Panc1 (cell line): ENCODE data around the gene C19orf44. TPM values are rescaled to one million over a fixed set of nuclear protein-coding genes. Genes with fewer than 3 reads are reported as not detected.

ENCODE experiments used
- ATAC-seq: fragments of 200-7000 bp; cut with Tn5 transposase; 2 replicates; pipeline ENCODE4 v1.9.1; 2020; ENCODE audit warnings: mild to moderate bottlenecking, moderate library complexity
- BruUV-seq: library from RNA; stranded (reverse); fragments of 400-500 nt; replicated peaks from 2 replicates; lab custom pipeline; 2021; lab: Mats Ljungman, UMichigan
- CTCF ChIA-PET: fragments of 300-600 bp; sonication (Branson Sonifier 250); formaldehyde crosslinking; loops from one replicate; lab custom pipeline; 2022; ENCODE audit warnings: antibody characterized with exemption; lab: Charles Lee
- POLR2A ChIA-PET: fragments of 300-600 bp; sonication (Branson Sonifier 250); formaldehyde crosslinking; loops from one replicate; lab custom pipeline; 2022; ENCODE audit warnings: antibody characterized with exemption; lab: Charles Lee
- DNase-seq: peaks from one replicate; pipeline ENCODE4 v3.0.0-alpha.2; 2010; ENCODE audit warnings: low read depth, low spot score
- H3K27ac ChIP-seq: 2 replicates; pipeline ENCODE4 v1.5.1; 2011; ENCODE audit warnings: mild to moderate bottlenecking, low read length, inconsistent platforms
- H3K27me3 ChIP-seq: fragments of 200-500 bp; sonication (Bioruptor generic); 2 replicates; pipeline ENCODE4 v1.6.0; 2014; ENCODE audit warnings: low read length, inconsistent platforms; ENCODE audit not compliant: control insufficient read depth, insufficient read depth
- H3K36me3 ChIP-seq: fragments of 200-500 bp; sonication (Bioruptor generic); 2 replicates; pipeline ENCODE4 v1.5.1; 2014; ENCODE audit warnings: inconsistent platforms, mild to moderate bottlenecking, low read length, moderate library complexity; ENCODE audit not compliant: control insufficient read depth, insufficient read depth
- H3K4me1 ChIP-seq: 2 replicates; pipeline ENCODE4 v1.5.1; 2011; ENCODE audit warnings: inconsistent platforms, mild to moderate bottlenecking, low read length, moderate library complexity; ENCODE audit not compliant: control insufficient read depth, insufficient read depth
- H3K4me3 ChIP-seq, 2 experiments: 2 replicates each; pipeline ENCODE4 v1.5.1; 2011 to 2012; ENCODE audit warnings: low read depth in 2 of 2, low read length in 2 of 2, mild to moderate bottlenecking in 2 of 2, inconsistent platforms in 1 of 2, moderate library complexity in 1 of 2
- H3K9me3 ChIP-seq: fragments of 200-500 bp; sonication (Bioruptor generic); 2 replicates; pipeline ENCODE4 v1.5.1; 2014; ENCODE audit warnings: low read depth, mild to moderate bottlenecking, inconsistent platforms, low read length, moderate library complexity; ENCODE audit not compliant: control insufficient read depth, insufficient read depth
- CTCF ChIP-seq: fragments of 450-650 bp; IDR thresholded peaks from 2 replicates; pipeline ENCODE4 v1.5.1; 2017; ENCODE audit warnings: mild to moderate bottlenecking
- POLR2AphosphoS5 ChIP-seq: IDR thresholded peaks from 2 replicates; pipeline ENCODE4 v1.6.1; 2012; ENCODE audit warnings: mild to moderate bottlenecking, low read depth, low read length, moderate library complexity
- REST ChIP-seq, 2 experiments: IDR thresholded peaks; 2 replicates each; pipeline ENCODE4 v1.6.1; 2011 to 2012; ENCODE audit warnings: low read depth in 2 of 2, control low read depth in 1 of 2, low read length in 1 of 2, mild to moderate bottlenecking in 1 of 2, moderate library complexity in 1 of 2; ENCODE audit not compliant: insufficient read depth in 1 of 2
- SIN3A ChIP-seq: IDR thresholded peaks from 2 replicates; pipeline ENCODE4 v1.6.1; 2012; ENCODE audit warnings: low read depth, mild to moderate bottlenecking, low read length, moderate library complexity, borderline replicate concordance; ENCODE audit not compliant: insufficient read depth
- TCF7L2 ChIP-seq: IDR thresholded peaks from 2 replicates; pipeline ENCODE4 v1.6.1; 2011; ENCODE audit warnings: mild to moderate bottlenecking, low read depth, low read length, inconsistent platforms
- in situ Hi-C: cut with HindIII; loops from 2 replicates; pipeline ENCODE4 v1.10.0; 2016; ENCODE audit warnings: low sequenced_read_pairs, low pct_unique_long_range_greater_than_20kb
- intact Hi-C: fragments of 100-400 bp; cut with micrococcal nuclease; formaldehyde crosslinking; loops from one replicate; pipeline ENCODE4 v1.10.0; 2022; ENCODE audit not compliant: unreplicated experiment
- total RNA-seq: library from RNA; stranded (reverse); gene quantifications from one replicate; pipeline ENCODE4 v1.2.1, GENCODE V29; 2021; ENCODE audit not compliant: unreplicated experiment

Gene C19orf44
- total RNA-seq, 1 experiment from 2014 or later: 4.4 TPM

GRCh38 chr19:16521715-16522289 lies 25.6 kb downstream of the C19orf44 start:
- H3K27ac ChIP-seq: no peak overlapping the region
- no TSS peak for BruUV-seq
- ChIA-PET CTCF (interaction anchor here (0.7 kb wide), 1 partner anchor 274 kb away, joined by 4 read pairs; no protein-coding TSS in a partner anchor), POLR2A (no interaction called here)
- no peaks in the 10 kb centered on the region; the same call in 1 of the 2 replicates for H3K36me3 ChIP-seq
- DNase-seq: no peak
- no peak for ATAC-seq
- no peaks in the 10 kb centered on the region for H3K27me3 ChIP-seq
- H3K4me1 ChIP-seq: no peaks in the 10 kb centered on the region
- in situ Hi-C loops (no loop called here), intact Hi-C loops (no loop called here)
- no peaks in the 10 kb centered on the region for H3K9me3 ChIP-seq
- H3K4me3 ChIP-seq: no peak overlapping the region
- TF ChIP-seq CTCF (no peak), POLR2AphosphoS5 (no peak), REST (IDR thresholded peaks at IDR 0.05; ENCODE audit: insufficient read depth in 1 of 2, low read depth in 2 of 2, low read length in 1 of 2) (no peak), SIN3A (no peak), TCF7L2 (no peak)

- in situ Hi-C loops (no loop called here), intact Hi-C loops (no loop called here)
- DNase-seq (no peak), ATAC-seq (no peak)
- H3K27me3 ChIP-seq: no peaks in the 10 kb centered on the region
- BruUV-seq: no TSS peak
- no peaks in the 10 kb centered on the region for H3K9me3 ChIP-seq
- H3K4me1 ChIP-seq: no peaks in the 10 kb centered on the region
- no peak for TF ChIP-seq TCF7L2
- TF ChIP-seq SIN3A: no peak
- no peak for TF ChIP-seq POLR2AphosphoS5
- no peak for TF ChIP-seq CTCF
- no peak for TF ChIP-seq REST (IDR thresholded peaks at IDR 0.05; ENCODE audit: insufficient read depth in 1 of 2, low read depth in 2 of 2, low read length in 1 of 2)
- H3K27ac ChIP-seq: no peak overlapping the region
- ChIA-PET POLR2A (no interaction called here), CTCF (no interaction called here)
- no peak overlapping the region for H3K4me3 ChIP-seq
- 0 out of 2 replicates have a peak, but pooled peaks cover 3% of the 10 kb centered on the region for H3K36me3 ChIP-seq
Measured at GRCh38 chr19:16522559-16523377, 26.6 kb downstream of the C19orf44 start.
